ENCODE data around the gene ELF5.

The ELF5 gene

DNA sequence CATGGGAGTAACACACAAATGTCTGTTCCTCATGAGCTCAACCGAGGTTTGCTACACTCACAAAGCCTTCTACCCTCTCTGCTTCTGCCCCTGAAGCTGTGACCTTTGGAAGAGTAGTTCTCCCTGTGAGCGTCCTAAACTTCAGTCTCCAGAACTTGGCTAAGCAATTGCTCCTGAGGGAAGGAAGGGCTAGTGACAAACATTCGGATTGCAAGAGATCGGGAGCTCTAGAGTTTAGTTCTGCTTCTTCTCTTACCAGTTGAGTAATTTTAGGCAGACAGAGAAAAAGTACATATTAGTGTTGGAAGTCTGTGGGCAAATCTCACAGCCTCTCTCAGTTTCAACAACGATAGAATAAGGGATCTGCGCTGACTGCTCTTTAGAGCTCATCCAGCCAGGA, 27.3 kb upstream of the ELF5 start:
- TF ChIP-seq TAF1 (IDR thresholded peaks at IDR 0.05; ENCODE audit: borderline replicate concordance, insufficient read depth, low read length) (no peak), POLR2AphosphoS5 (IDR thresholded peaks at IDR 0.05; ENCODE audit: low read depth, low read length) (no peak), REST (IDR thresholded peaks at IDR 0.05; ENCODE audit: insufficient read depth in 1 of 2, low read depth in 2 of 2, low read length in 2 of 2) (no peak), SIN3A (IDR thresholded peaks at IDR 0.05; ENCODE audit: borderline replicate concordance, insufficient read depth, low read length) (no peak), FOXP2 (optimal IDR thresholded peaks at IDR 0.05; ENCODE audit: borderline replicate concordance, extremely low read depth, extremely low read length, insufficient read depth) (no peak)

DNA sequence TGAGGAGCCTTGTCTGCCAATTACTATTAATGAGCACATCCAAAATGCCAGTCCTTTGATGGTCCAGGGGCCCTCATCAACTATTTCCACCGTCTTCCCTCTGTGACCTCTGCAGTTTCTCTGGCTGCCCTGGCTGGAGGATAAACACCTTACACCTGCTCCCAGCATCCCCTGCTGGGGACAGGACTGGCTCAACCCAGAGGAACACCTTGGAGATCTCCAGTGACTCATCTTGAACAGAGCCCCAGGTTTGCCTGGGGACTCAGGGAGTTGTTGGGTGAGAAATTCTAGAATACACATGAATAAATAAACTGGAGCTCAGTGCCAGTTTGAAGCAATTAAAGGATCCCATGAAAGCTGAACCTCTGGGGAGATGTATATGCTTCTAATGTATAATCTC, 24.0 kb upstream of the ELF5 start:
- TF ChIP-seq FOXP2 (optimal IDR thresholded peaks at IDR 0.05; ENCODE audit: borderline replicate concordance, extremely low read depth, extremely low read length, insufficient read depth) (no peak), POLR2AphosphoS5 (IDR thresholded peaks at IDR 0.05; ENCODE audit: low read depth, low read length) (no peak)

DNA sequence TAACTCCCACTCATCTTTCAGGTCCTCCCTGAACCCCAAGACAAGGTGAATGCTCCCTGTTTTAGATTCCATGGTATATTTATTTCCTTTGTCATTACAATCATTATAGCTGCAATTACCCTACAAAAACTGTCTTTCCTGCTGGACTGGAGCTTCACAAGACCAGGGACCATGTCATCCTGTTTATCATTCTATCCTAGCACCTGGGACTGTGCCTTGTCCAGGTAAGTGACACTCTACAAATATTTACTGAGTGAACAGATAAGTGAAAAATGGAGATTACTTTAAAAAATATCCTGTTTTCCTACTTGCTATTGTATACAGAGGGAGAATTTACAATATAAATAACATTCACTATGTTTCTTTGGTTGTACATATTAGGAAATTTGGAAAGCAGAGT, 22.5 kb upstream of the ELF5 start:
- TF ChIP-seq FOXP2 (optimal IDR thresholded peaks at IDR 0.05; ENCODE audit: borderline replicate concordance, extremely low read depth, extremely low read length, insufficient read depth): no peak
- TF ChIP-seq TAF1 (IDR thresholded peaks at IDR 0.05; ENCODE audit: borderline replicate concordance, insufficient read depth, low read length): no peak

DNA sequence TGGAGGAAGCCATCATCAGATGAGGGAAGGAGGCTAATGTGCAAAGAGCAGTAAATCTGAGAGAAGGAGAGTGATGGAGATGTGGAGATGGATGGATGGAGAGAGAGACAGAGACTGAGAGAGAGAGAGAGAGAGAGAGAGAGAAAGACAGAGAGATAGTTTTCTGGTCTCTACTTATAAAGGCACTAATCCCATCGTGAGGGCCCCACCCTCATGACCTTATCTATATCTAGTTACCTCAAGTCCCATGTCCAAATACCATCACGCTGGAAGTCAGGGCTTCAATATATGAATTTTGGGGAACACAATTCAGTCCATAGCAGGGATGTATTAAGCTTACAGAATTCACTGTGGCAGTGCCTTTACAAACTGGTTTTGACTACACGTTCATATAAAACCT, 21.2 kb upstream of the ELF5 start:
- no peak for TF ChIP-seq FOXP2 (optimal IDR thresholded peaks at IDR 0.05; ENCODE audit: borderline replicate concordance, extremely low read depth, extremely low read length, insufficient read depth)
- no peak for TF ChIP-seq POLR2AphosphoS5 (IDR thresholded peaks at IDR 0.05; ENCODE audit: low read depth, low read length)
- TF ChIP-seq TAF1 (IDR thresholded peaks at IDR 0.05; ENCODE audit: borderline replicate concordance, insufficient read depth, low read length): no peak
- no peak for TF ChIP-seq REST (IDR thresholded peaks at IDR 0.05; ENCODE audit: insufficient read depth in 1 of 2, low read depth in 2 of 2, low read length in 2 of 2)
- TF ChIP-seq SIN3A (IDR thresholded peaks at IDR 0.05; ENCODE audit: borderline replicate concordance, insufficient read depth, low read length): no peak

DNA sequence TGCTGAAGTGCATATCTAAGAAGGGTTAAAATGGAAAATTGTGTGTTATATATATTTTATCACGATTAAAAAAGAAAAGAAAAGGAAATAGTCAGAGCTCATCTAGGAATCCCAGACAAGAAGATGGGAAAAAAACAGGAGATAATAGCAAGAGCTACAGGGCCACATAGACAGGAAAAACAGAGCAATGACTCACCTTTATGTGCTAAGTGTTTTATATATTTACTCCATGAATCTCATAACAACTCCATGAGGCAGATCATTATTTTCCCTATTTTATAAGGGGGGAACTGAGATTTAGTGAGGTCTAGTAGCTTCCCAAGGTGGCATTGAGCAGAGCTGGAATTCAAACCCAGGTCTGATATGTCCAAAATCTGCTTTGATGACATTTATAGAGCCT, 18.1 kb upstream of the ELF5 start:
- TF ChIP-seq SIN3A (IDR thresholded peaks at IDR 0.05; ENCODE audit: borderline replicate concordance, insufficient read depth, low read length): no peak
- TF ChIP-seq TAF1 (IDR thresholded peaks at IDR 0.05; ENCODE audit: borderline replicate concordance, insufficient read depth, low read length): no peak
- no peak for TF ChIP-seq REST (IDR thresholded peaks at IDR 0.05; ENCODE audit: insufficient read depth in 1 of 2, low read depth in 2 of 2, low read length in 2 of 2)
- TF ChIP-seq FOXP2 (optimal IDR thresholded peaks at IDR 0.05; ENCODE audit: borderline replicate concordance, extremely low read depth, extremely low read length, insufficient read depth): no peak
- TF ChIP-seq POLR2AphosphoS5 (IDR thresholded peaks at IDR 0.05; ENCODE audit: low read depth, low read length): no peak

DNA sequence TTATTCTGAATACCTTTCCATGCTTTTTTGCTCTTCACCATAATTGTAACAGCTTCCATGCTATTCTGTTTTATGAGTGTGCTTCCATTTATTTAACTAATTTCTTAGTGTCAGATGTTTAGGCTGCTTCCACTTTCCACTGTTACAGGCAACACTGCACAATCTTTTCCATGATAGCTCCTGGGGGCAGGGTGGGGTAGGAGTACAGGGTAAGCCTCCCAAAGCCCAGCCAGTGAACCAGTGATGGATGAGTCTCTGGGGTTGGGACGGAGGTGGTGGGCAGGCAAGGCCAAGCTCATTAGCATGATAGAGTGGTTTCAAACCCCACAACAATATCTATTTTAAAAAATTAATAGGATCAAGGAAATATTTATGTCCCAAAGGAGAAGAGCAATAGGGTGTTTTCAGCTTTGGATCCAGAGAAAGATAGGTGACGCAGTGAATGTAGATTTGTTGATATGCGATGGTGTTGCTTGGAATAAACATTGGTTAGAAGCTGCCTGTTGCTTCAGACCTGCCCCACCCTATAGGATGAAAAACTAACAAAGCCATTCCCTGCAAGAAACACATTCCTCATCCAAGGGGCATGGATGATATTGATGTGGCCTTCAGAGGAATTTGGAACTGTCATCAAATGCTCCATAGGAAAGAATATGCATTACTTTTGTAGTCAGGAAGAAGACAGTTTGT, 17.1 kb upstream of the ELF5 start:
- TF ChIP-seq FOXP2 (optimal IDR thresholded peaks at IDR 0.05; ENCODE audit: borderline replicate concordance, extremely low read depth, extremely low read length, insufficient read depth) (no peak), REST (IDR thresholded peaks at IDR 0.05; ENCODE audit: insufficient read depth in 1 of 2, low read depth in 2 of 2, low read length in 2 of 2) (no peak), TAF1 (IDR thresholded peaks at IDR 0.05; ENCODE audit: borderline replicate concordance, insufficient read depth, low read length) (no peak), SIN3A (IDR thresholded peaks at IDR 0.05; ENCODE audit: borderline replicate concordance, insufficient read depth, low read length) (no peak), POLR2AphosphoS5 (IDR thresholded peaks at IDR 0.05; ENCODE audit: low read depth, low read length) (no peak)

Data from PFSK-1 (cell line).